ENCODE results near the gene EFEMP1.
A peak's percentile ranks its signal among the peaks of the same experiment; 100 is the strongest.

EFEMP1 gene

GRCh38 chr2:55923091-55923981 lies at the start of gene EFEMP1:
TSS of gene EFEMP1 (minus strand) at chr2:55923782. CDS start at chr2:55922440, 1,342 bp downstream.
- DNase-seq, result peak; percentile 73

GRCh38 chr2:55970500-55970899 lies 46.9 kb upstream of the EFEMP1 start:
- no peak for DNase-seq

DNA sequence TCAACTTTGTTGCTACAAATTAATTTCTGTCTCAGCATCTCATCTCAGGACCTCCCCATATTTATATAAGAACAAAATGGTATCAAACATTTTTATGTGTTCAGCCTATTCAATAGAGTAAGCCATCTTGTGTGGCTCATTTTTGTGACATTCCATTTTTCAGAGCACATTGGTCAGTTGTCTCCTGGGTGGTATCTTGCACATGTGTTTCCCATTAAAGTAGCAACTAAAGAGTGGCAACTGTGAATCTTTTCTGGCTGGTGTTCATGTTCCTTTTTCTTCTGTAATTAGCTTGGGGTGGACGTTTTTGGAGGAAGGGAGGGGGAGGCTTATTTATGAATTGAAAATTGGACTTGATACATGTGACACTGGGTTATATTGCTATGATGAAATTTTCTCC lies 45.4 kb upstream of the EFEMP1 start:
- DNase-seq, result no peak

- DNase-seq, result no peak
Measured at GRCh38 chr2:55966401-55967118, 43.0 kb upstream of the EFEMP1 start.

DNA sequence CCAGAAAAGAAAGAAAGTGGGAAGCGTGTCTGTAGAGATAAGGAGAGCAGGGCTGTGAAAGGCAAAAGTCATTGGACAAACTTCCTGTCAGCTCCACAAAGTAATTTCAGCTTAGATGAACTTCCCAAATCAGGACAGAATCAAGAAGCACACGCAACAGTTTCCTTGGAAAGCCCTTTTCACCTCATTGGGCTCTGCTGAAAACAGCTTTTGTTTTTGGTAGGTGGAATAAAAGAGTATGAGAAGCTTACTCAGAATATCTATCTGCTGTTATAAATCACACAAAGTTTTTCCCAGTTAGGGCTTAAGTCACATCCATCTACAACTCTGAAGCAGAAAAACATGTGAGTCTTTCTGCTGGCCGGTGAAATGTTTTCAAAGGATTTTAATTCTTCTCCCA lies 42.4 kb upstream of the EFEMP1 start:
- DNase-seq, result no peak

DNA sequence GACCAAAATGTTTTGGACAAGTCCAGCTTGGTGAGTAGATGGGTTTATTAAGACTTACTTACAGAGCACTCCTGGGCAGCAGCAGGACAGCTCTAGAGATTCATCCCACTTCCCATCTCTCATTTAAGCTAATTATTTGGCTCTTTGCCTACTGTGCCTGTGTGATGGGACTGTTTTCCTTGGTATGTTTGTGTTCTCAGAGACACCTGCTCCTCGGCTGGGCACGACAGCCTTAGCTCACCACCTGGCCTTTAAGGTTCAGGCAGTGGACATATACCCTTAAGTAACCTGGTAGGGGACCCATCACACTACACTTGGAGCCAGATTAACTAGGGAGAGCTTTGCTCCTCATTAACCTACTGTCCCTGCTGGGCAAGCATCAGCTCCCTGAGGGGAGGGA lies 41.7 kb upstream of the EFEMP1 start:
- DNase-seq, result peak; percentile 30

- DNase-seq, result no peak
Measured at GRCh38 chr2:55962915-55963314, 39.3 kb upstream of the EFEMP1 start.

DNA sequence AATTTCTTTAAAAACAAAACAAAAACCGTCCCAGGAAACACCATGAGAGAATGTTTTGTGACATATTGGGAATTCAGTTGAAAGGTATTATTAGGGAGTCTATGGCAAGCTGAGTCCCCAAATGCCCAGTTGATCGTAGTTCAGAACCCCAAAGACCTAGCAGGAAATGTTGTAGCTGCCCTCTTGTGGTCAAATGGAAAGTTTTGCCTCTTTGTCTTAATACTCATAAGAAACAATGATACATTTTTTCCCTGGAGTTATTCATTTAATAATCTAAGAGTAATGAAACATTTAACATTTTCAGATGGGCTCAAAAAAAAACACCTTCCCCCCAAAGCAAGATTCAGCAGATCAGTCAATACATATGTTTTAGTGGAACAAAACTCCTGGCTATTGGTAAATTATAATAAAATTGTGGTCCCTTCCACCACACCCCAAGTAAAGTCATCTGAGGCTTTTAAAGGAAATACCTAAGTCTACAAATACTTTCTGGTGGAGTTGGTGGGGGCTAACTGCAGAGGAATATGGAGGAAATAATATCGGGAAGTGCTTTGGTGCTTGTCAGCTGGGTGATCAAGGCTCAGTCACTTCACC lies 37.8 kb upstream of the EFEMP1 start:
- peak; percentile 2 for DNase-seq

GRCh38 chr2:55958756-55959155 lies 35.2 kb upstream of the EFEMP1 start:
- DNase-seq, result no peak

DNA sequence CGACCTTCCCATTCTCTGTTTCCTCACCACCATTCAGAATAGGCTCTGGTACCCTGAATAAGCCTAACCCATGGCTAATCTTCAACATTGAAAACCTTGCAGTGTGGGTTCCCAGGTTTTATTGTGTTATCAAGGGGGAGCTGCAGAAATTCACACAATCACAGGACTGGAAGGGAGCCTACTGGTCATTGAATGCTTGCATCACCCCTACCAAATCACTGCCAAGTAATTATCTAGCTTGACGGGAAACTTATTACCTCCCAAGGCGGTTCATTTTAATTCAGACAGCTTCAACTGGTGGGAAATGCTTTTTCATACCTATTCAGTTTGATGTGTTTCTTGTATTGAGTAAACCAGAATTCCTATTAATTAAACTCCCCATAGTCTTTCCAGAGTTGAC lies 33.6 kb upstream of the EFEMP1 start:
- DNase-seq, result no peak

- no peak for DNase-seq
Measured at GRCh38 chr2:55954306-55955035, 30.9 kb upstream of the EFEMP1 start.

GRCh38 chr2:55952415-55952814 lies 28.8 kb upstream of the EFEMP1 start:
- no peak for DNase-seq

DNA sequence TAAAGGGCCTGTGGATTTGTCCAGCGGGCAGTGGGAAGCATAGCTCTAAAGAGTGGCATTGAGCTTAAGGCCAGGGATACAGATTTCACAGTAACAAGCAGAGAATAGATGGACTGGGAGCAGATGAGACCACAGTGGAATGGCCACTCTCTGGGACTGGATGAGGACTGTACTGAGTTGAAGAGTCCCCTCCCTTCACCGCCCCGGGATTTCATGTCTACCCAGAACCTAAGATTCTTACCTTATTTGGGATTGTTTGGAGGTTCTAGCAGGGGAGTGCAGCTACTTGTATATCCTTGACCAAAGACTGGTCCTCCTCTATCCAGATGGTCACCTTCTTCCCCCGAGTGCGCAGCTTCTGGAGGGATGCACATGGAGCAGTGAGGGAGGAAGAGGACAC lies 28.0 kb upstream of the EFEMP1 start:
- no peak for DNase-seq

DNA sequence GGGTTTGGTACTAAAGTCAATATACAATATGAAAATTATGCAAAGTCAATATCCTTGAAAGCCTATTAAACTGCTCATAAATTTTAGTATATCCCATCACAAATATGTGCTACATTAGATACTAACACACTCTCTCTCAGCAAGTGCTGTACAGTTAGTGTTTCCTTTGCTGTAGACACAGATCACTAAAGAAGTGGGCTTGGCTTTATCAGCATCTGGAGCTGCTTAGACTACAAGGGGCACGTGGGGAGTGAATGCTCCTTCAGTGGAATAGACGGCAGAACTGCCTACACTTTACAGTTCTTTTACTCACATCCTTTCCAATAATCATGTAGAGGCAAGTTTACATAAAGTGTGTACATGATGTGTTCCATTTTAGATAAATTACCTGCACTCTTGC lies 26.0 kb upstream of the EFEMP1 start:
- no peak for DNase-seq

DNA sequence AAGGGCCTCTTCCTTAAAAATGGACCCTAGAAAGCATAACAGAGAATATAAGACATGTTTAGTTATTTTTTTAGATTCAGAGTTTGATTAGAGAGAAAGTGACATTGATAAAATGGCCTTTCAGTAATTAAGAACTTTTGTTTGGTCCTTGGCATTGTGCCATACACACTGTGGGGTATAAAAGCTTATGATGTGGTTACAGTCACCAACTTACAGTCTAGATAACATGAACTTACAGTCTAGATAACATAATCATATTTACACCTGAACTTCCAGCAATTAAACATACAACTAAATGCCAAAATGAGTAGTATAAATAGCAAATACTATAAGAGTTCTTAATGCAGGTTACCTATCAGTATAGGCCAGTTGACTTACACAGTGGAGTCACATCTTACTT lies 25.6 kb upstream of the EFEMP1 start:
- peak; percentile 18 for DNase-seq

DNA sequence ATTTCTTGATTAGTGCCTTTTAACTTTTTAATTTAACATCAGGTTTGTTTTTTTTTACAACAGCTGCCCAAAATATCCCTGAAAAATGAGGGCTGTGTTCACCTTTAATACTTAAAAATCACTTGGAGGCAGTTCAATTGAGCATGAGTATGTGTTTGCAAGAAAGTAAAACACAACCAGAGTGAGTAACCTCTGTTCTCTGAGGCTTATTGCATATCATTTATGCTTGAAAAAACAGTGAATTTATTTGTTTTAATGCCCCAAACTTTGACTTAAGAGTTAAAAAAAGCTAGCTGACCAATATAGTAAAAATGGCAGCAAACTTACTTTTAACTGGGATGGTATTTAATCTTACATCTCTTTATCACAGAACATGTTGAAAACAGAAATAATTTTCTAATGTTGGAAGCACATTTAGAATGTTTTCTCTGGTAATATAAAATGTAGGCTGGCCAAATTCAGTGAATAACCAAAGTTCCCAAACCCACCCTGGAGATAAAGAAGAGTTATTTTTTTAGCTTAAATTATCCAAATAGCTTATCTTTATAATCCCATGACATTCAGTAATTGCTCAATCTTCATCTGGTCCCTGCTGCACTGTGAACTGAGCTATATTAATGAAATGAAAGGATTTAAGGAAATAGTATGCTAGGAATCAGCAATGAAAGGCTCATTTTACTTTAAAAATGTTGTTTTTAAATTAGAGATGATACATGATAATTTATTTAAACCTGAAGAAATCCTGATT lies 24.8 kb upstream of the EFEMP1 start:
- no peak for DNase-seq

DNA sequence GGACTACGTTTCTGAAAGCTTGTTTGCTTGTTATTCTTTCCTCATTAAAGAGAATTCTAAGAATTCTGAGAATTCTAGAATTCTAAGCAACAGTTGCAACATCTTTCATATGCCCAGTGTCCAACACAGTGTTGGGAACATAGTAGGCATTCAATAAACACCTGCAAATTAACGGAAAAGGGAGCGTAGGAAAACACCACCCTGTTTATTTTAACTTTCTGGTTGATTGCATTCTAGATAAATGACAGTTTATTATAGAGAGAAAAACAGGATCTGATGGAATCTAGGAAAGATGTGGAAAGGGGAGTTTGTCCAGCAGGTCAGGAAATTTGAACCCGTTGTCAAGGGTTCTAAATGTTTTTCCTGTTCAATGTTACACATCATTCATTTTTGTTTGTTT lies 24.2 kb upstream of the EFEMP1 start:
- no peak for DNase-seq

- DNase-seq, result no peak
Measured at GRCh38 chr2:55946793-55947192, 23.2 kb upstream of the EFEMP1 start.

- DNase-seq, result no peak
Measured at GRCh38 chr2:55943466-55943865, 19.9 kb upstream of the EFEMP1 start.

- DNase-seq, result no peak
Measured at GRCh38 chr2:55936351-55936750, 12.8 kb upstream of the EFEMP1 start.

DNA sequence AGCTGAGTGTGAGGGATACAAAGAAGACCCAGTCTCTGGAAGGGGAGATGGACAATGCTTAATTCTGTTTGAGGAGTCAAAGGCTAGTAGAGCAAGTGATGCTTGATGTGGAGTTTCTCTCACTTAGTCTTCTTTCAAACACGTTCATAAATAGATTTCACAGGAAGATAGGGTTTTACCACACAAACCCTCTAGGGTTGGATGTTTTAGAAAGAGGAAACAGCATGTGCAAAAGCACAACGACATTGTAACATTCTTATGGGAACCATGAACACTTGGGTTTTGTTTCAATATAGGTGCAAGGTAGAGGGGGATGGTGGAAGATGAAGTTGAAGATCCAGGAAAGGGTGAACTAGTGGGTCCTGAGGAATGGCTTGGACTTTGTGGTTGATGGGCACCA lies 10.8 kb upstream of the EFEMP1 start:
- DNase-seq, result no peak

GRCh38 chr2:55932843-55933242 lies 9.3 kb upstream of the EFEMP1 start:
- DNase-seq, result no peak
